H1 (cell line): Measurements from ENCODE around the gene SLC25A39. TPM values are rescaled to one million over a fixed set of nuclear protein-coding genes. Genes with fewer than 3 reads are reported as not detected.
"Not testable (repeated sequence)": the region's sequence is repeated elsewhere in the genome, so short reads cannot be mapped to it uniquely, and the experiment has no call there.

Experiments used
- CTCF ChIA-PET: fragments of 300-600 bp; sonication (Branson Sonifier 250); formaldehyde crosslinking; loops from one replicate; lab custom pipeline; 2021; ENCODE audit not compliant: partially characterized antibody; lab: Charles Lee
- POLR2A ChIA-PET: fragments of 300-600 bp; sonication (Branson Sonifier 250); formaldehyde crosslinking; loops from one replicate; lab custom pipeline; 2021; ENCODE audit warnings: inconsistent platforms; ENCODE audit not compliant: partially characterized antibody; lab: Charles Lee
- DNase-seq, 2 experiments: peaks; one replicate each; pipeline versions ENCODE4 v3.0.0 to v3.0.0-alpha.2; 2010 to 2022; ENCODE audit warnings: low spot score in 2 of 2, low read depth in 1 of 2, mixed read lengths in 1 of 2
- FAIRE-seq: peaks from 2 replicates; lab custom pipeline; 2011; peaks lifted over from hg19 to GRCh38; lab: Jason Lieb, UNC
- H2AFZ ChIP-seq: 2 replicates; pipeline ENCODE4 v1.8.1; 2012; ENCODE audit warnings: low read length, inconsistent platforms
- H2AK5ac ChIP-seq: 2 replicates; pipeline ENCODE4 v1.6.1; 2013; ENCODE audit warnings: low read depth, low read length
- H2BK120ac ChIP-seq: replicated peaks from 2 replicates; pipeline ENCODE3; 2013; ENCODE audit warnings: low read depth, low read length, inconsistent platforms
- H2BK12ac ChIP-seq: 2 replicates; pipeline ENCODE4 v1.6.1; 2013; ENCODE audit warnings: low read depth, low read length
- H2BK15ac ChIP-seq: 2 replicates; pipeline ENCODE4 v1.6.1; 2013; ENCODE audit warnings: low read length
- H2BK20ac ChIP-seq: 2 replicates; pipeline ENCODE4 v1.6.1; 2013; ENCODE audit warnings: low read length
- H2BK5ac ChIP-seq: 2 replicates; pipeline ENCODE4 v1.6.1; 2013; ENCODE audit warnings: low read depth, low read length
- H3K14ac ChIP-seq: 2 replicates; pipeline ENCODE4 v1.6.1; 2013; ENCODE audit warnings: inconsistent platforms; ENCODE audit not compliant: insufficient read length
- H3K18ac ChIP-seq: 2 replicates; pipeline ENCODE4 v1.6.1; 2013; ENCODE audit warnings: low read length; ENCODE audit errors: extremely low read depth
- H3K23ac ChIP-seq: 2 replicates; pipeline ENCODE4 v1.6.1; 2013; ENCODE audit warnings: inconsistent platforms; ENCODE audit not compliant: insufficient read length
- H3K23me2 ChIP-seq: 2 replicates; pipeline ENCODE4 v1.6.1; 2013; ENCODE audit warnings: low read depth, low read length
- H3K27ac ChIP-seq: 2 replicates; pipeline ENCODE4 v1.6.1; 2011; ENCODE audit warnings: low read depth, low read length, inconsistent platforms
- H3K27me3 ChIP-seq, 4 experiments: replicated peaks in 1 of 4; 1 replicate in 1 of 4; 2 replicates in 3 of 4; pipeline versions ENCODE4 v1.6.1 to v1.8.1; 2011 to 2013; ENCODE audit warnings: low read length in 3 of 4, mild to moderate bottlenecking in 3 of 4, inconsistent platforms in 2 of 4, mixed read lengths in 2 of 4, moderate library complexity in 1 of 4; ENCODE audit not compliant: control insufficient read depth in 3 of 4, insufficient read depth in 3 of 4; ENCODE audit errors: extremely low read depth in 1 of 4
- H3K36me3 ChIP-seq, 4 experiments: 2 replicates each; pipeline versions ENCODE4 v1.6.1 to v1.8.1; 2011 to 2013; ENCODE audit warnings: mild to moderate bottlenecking in 4 of 4, low read length in 3 of 4, moderate library complexity in 2 of 4, control low read depth in 1 of 4, inconsistent platforms in 1 of 4; ENCODE audit not compliant: insufficient read depth in 4 of 4, control insufficient read depth in 2 of 4
- H3K4ac ChIP-seq: replicated peaks from 2 replicates; pipeline ENCODE3; 2013; ENCODE audit warnings: low read length, low read depth, mixed read lengths, inconsistent platforms; ENCODE audit not compliant: insufficient read length
- H3K4me1 ChIP-seq, 4 experiments: replicated peaks in 1 of 4; 1 replicate in 1 of 4; 2 replicates in 3 of 4; pipeline versions ENCODE4 v1.6.1 to v1.8.1; 2011 to 2013; ENCODE audit warnings: low read length in 3 of 4, inconsistent platforms in 2 of 4, mixed read lengths in 1 of 4; ENCODE audit not compliant: insufficient read depth in 4 of 4, control insufficient read depth in 3 of 4
- H3K4me2 ChIP-seq, 2 experiments: 2 replicates each; pipeline versions ENCODE4 v1.6.1 to v1.8.1; 2011 to 2013; ENCODE audit warnings: low read depth in 2 of 2, low read length in 2 of 2, control low read depth in 1 of 2, inconsistent platforms in 1 of 2, mild to moderate bottlenecking in 1 of 2; ENCODE audit not compliant: insufficient read depth in 1 of 2
- H3K4me3 ChIP-seq, 4 experiments: fragments of 200-600, 300-600 bp in 1 of 4; sonication (generic), shearing (Covaris generic), sonication (Bioruptor Twin) in 1 of 4; 2 replicates each; pipeline versions ENCODE4 v1.5.1 to v1.8.1; 2011 to 2016; ENCODE audit warnings: low read length in 4 of 4, low read depth in 3 of 4, control low read depth in 2 of 4, inconsistent platforms in 2 of 4, mild to moderate bottlenecking in 2 of 4, mixed read lengths in 1 of 4, moderate library complexity in 1 of 4; ENCODE audit not compliant: insufficient read depth in 2 of 4; ENCODE audit errors: extremely low read depth in 1 of 4
- H3K56ac ChIP-seq: replicated peaks from 2 replicates; pipeline ENCODE3; 2013; ENCODE audit warnings: low read depth, mild to moderate bottlenecking, mixed read lengths, low read length, inconsistent platforms; ENCODE audit not compliant: insufficient read length
- H3K79me1 ChIP-seq: 2 replicates; pipeline ENCODE4 v1.6.1; 2013; ENCODE audit warnings: low read depth, low read length, control low read depth
- H3K79me2 ChIP-seq, 2 experiments: 2 replicates each; pipeline versions ENCODE4 v1.6.1 to v1.8.1; 2012 to 2013; ENCODE audit warnings: low read length in 2 of 2, mild to moderate bottlenecking in 2 of 2, inconsistent platforms in 1 of 2; ENCODE audit not compliant: insufficient read depth in 2 of 2, control insufficient read depth in 1 of 2
- H3K9ac ChIP-seq, 4 experiments: replicated peaks in 1 of 4; 1 replicate in 1 of 4; 2 replicates in 3 of 4; pipeline versions ENCODE4 v1.6.1 to v1.8.1; 2011 to 2013; ENCODE audit warnings: low read depth in 3 of 4, low read length in 3 of 4, control low read depth in 2 of 4, mild to moderate bottlenecking in 2 of 4, moderate library complexity in 2 of 4, inconsistent platforms in 1 of 4; ENCODE audit errors: extremely low read depth in 1 of 4
- H3K9me3 ChIP-seq, 2 experiments: 2 replicates each; pipeline versions ENCODE4 v1.6.1 to v1.8.1; 2012 to 2013; ENCODE audit warnings: mild to moderate bottlenecking in 2 of 2, moderate library complexity in 2 of 2, control low read depth in 1 of 2, inconsistent platforms in 1 of 2, low read depth in 1 of 2, low read length in 1 of 2, mixed read lengths in 1 of 2; ENCODE audit not compliant: insufficient read depth in 2 of 2
- H4K20me1 ChIP-seq, 2 experiments: replicated peaks in 1 of 2; 2 replicates each; pipeline versions ENCODE3 to v1.8.1; 2011 to 2013; ENCODE audit warnings: inconsistent platforms in 2 of 2, low read length in 2 of 2, mild to moderate bottlenecking in 1 of 2; ENCODE audit not compliant: insufficient read depth in 2 of 2, control insufficient read depth in 1 of 2
- H4K5ac ChIP-seq: 2 replicates; pipeline ENCODE4 v1.6.1; 2013; ENCODE audit warnings: low read length, low read depth, mixed read lengths, inconsistent platforms; ENCODE audit not compliant: insufficient read length
- H4K8ac ChIP-seq: 2 replicates; pipeline ENCODE4 v1.8.0; 2013; ENCODE audit warnings: mild to moderate bottlenecking, moderate library complexity, low read length, inconsistent platforms; ENCODE audit not compliant: insufficient read depth; ENCODE audit errors: extremely low read depth
- H4K91ac ChIP-seq: replicated peaks from 2 replicates; pipeline ENCODE3; 2013; ENCODE audit warnings: low read length, mixed read lengths, inconsistent platforms; ENCODE audit not compliant: insufficient read length
- WGBS, 2 experiments: shearing (Covaris generic) in 1 of 2; methylation state at CpG; one replicate each; pipeline versions ENCODE4 v1.1.6 to v1.1.7; 2013 to 2015; ENCODE audit warnings: low lambda C conversion rate in 2 of 2, mixed read lengths in 2 of 2, inconsistent platforms in 1 of 2, low coverage in 1 of 2, missing lambda C conversion rate in 1 of 2; ENCODE audit not compliant: insufficient replicate concordance in 2 of 2, insufficient coverage in 1 of 2, insufficient read length in 1 of 2; ENCODE audit errors: extremely low coverage in 1 of 2, missing lambda C conversion rate in 1 of 2; 5-methylcytosine and 5-hydroxymethylcytosine counted together
- polyA plus RNA-seq, 7 experiments: library from polyadenylated mRNA; depleted of rRNA in 3 of 7; stranded (reverse) in 5 of 7; unstranded in 2 of 7; fragments of >200 nt in 5 of 7; fragments of 200-250 nt in 2 of 7; gene quantifications; 1 replicate in 5 of 7; 2 replicates in 1 of 7; 4 replicates in 1 of 7; pipeline versions ENCODE4 v1.2.1 to v1.2.3, GENCODE V29; 2011 to 2013; ENCODE audit warnings: missing spikeins in 2 of 7, mixed read lengths in 2 of 7
- total RNA-seq: library from RNA; stranded (reverse); fragmentation: NEBNext Ultra II Directional; extraction: Animal tissue kit (Norgen Biotek cat#: 25700); gene quantifications from 2 replicates; pipeline ENCODE4 v1.2.1, GENCODE V29; 2021

SLC25A39 gene
- total and polyA plus RNA-seq, 2 of the 8 experiments (the other 6 are each of a cell fraction or from before 2014, with no cell fraction given): 200 to 291 TPM

GRCh38 chr17:44369414-44370023, 44.9 kb upstream of the SLC25A39 start:
- H3K23ac ChIP-seq, FAIRE-seq, H3K9ac ChIP-seq, H2AK5ac ChIP-seq, H2BK15ac ChIP-seq, H3K18ac ChIP-seq, H4K20me1 ChIP-seq, H3K9me3 ChIP-seq, H2BK5ac ChIP-seq, H3K4ac ChIP-seq, H3K27me3 ChIP-seq, H3K23me2 ChIP-seq, H3K4me3 ChIP-seq, H3K14ac ChIP-seq, H2AFZ ChIP-seq, H3K79me2 ChIP-seq, H3K36me3 ChIP-seq, H3K4me2 ChIP-seq, H2BK20ac ChIP-seq, H3K79me1 ChIP-seq, H3K56ac ChIP-seq, H2BK12ac ChIP-seq, H3K27ac ChIP-seq, H3K4me1 ChIP-seq, H2BK120ac ChIP-seq, H4K91ac ChIP-seq, DNase-seq, H4K5ac ChIP-seq, H4K8ac ChIP-seq: not testable (repeated sequence)
- ChIA-PET POLR2A (interaction anchor here (0.6 to 4.4 kb wide), 6 partner anchors 9 to 185 kb away, joined by 3 to 18 read pairs (median 4); no protein-coding TSS in a partner anchor), CTCF (interaction anchor here (0.7 to 13.8 kb wide), 8 partner anchors 10 to 410 kb away, joined by 3 to 177 read pairs (median 4); partner anchors contain the start of gene FAM171A2)
- WGBS, 2 experiments: 89% methylated on average over 17 of the region's 17 CpGs; no CpG with 5 or more reads in 1 of the 2 experiments
